A375 (cell line): ENCODE results near the gene FBXW10. TPM values are rescaled to one million over a fixed set of nuclear protein-coding genes. Genes with fewer than 3 reads are reported as not detected.

Experiments used
- small RNA-seq: library from RNA; depleted of rRNA; stranded (forward); fragments of <200 nt; gene quantifications from one replicate; pipeline ENCODE3, GENCODE V24; 2014
- total RNA-seq: library from RNA; depleted of rRNA; stranded (reverse); fragments of >200 nt; shearing (Covaris generic); gene quantifications from 2 replicates; pipeline ENCODE4 v1.2.3, GENCODE V29; 2014; rRNA removed

The FBXW10 gene, protein sequence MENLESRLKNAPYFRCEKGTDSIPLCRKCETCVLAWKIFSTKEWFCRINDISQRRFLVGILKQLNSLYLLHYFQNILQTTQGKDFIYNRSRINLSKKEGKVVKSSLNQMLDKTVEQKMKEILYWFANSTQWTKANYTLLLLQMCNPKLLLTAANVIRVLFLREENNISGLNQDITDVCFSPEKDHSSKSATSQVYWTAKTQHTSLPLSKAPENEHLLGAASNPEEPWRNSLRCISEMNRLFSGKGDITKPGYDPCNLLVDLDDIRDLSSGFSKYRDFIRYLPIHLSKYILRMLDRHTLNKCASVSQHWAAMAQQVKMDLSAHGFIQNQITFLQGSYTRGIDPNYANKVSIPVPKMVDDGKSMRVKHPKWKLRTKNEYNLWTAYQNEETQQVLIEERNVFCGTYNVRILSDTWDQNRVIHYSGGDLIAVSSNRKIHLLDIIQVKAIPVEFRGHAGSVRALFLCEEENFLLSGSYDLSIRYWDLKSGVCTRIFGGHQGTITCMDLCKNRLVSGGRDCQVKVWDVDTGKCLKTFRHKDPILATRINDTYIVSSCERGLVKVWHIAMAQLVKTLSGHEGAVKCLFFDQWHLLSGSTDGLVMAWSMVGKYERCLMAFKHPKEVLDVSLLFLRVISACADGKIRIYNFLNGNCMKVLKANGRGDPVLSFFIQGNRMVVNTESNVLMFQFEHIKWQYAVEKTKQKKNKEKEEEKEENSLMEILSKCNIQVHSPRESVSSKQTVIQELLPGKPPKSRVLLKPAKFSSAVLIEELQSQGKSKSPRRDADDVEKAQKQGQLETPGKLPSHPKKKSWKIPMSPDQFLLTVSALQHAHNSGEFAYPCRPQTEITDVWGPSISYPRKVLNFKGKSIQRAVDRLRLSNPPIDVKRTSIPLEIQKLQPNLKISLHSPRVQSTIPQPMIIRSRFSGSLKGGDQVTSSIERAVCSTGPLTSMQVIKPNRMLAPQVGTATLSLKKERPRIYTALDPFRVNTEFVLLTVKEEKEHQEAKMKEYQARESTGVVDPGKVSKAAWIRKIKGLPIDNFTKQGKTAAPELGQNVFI
- total RNA-seq = not detected in 2 replicates

DNA sequence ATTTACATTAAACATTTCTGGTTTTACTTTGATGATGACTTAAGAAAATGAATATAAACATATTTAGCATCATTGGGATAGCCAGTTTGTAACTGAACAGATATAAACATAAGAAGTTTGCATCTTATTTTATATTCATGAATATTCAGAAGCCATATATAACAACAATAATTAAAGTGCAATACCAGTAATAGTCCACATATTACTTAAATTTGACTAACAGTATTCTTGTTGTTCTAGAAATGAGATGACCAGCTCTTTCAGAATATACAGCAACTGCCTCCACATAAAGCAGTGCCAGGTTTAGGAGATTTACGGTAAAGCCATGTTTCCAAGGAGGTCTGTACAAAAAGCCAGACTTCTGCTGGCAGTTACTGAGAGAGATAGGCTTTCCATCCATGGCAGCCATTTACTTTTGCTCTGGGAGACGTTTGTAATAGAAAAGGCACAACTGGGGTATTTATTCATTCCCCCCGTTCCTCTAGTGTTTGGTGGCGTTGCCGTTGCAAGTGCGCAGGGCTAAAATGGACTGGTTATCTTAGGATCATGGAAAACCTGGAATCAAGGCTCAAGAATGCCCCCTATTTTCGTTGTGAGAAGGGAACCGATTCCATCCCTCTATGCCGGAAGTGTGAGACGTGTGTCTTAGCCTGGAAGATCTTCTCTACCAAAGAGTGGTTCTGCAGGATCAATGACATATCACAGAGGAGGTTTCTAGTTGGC lies at the start of gene FBXW10:
TSS of gene FBXW10 (plus strand) at position 356 of the 723 bp plus-strand sequence. CDS start at position 547, 191 bp downstream.

DNA sequence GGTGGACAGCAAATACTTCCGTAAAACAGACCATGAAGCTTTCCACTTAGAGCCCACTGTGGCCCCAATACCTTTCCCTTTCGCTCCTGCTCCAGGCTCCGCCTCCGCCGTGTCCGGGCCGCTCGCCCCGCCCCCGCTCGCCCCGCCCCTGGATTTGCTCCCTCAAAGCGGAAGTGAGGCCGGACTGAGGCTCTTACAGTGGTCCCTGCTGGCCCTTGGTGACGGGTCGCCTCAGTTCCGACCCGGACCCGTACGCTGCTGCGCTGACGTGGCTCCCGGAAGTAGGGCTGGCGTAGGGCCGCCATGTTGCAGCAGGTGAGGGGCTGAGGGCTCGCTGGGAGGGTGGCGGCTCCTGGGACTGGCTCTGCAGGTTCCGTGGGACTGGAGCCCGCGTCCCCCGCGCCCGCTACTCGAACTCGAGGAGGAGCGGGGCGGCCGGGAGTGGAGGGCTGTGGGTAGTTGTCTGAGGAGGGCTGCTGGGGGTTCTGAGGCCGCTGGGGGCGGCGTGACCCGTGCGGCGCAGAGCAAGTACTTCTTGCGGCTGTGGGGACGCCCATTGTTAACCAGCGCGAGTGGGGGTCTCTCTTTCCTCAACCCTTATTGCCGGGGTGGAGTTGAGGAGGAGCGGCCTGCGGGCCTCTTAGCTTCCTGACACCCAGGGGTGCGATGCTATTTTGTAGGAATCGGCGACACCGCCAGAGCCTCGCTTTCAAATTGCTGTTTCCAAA lies 37.3 kb downstream of the FBXW10 start, which contains the start of gene TVP23B:
TSS of gene TVP23B (plus strand) at position 193 of the 728 bp plus-strand sequence. CDS start at position 304, 111 bp downstream.

Small RNAs within 50 kb of the gene (small RNA-seq; reads per million reads assigned to genes)
- not detected for gene AC026271.4

Other genes starting within 250 kb of the FBXW10 start
- gene TBC1D28, start 99.7 kb upstream of the FBXW10 start, total RNA-seq = not detected in 2 replicates
- gene FOXO3B, start 61.7 kb upstream of the FBXW10 start, total RNA-seq = 4.8 and 8.9 TPM in 2 replicates
- 44.2 and 48.6 TPM in 2 replicates for gene TVP23B, start 37.1 kb downstream of the FBXW10 start, total RNA-seq
- gene PRPSAP2, start 114.1 kb downstream of the FBXW10 start, total RNA-seq = 36.6 and 42.3 TPM in 2 replicates
- not detected in 2 replicates for gene SLC5A10, start 208.1 kb downstream of the FBXW10 start, total RNA-seq